Adrenal gland (tissue), 12 donors: ENCODE data around the gene SYT3. TPM values are rescaled to one million over a fixed set of nuclear protein-coding genes. Genes with fewer than 3 reads are reported as not detected.
A peak's percentile ranks its signal among the peaks of the same experiment; 100 is the strongest.

Source experiments
- DNase-seq, 7 donors: peaks; one replicate each; pipeline ENCODE4 v3.0.0-alpha.2; 2019 to 2020
- H3K27ac ChIP-seq, 5 donors: fragments of 200-600 bp; sonication (generic) in 4 of 5; 1 replicate in 3 of 5; 2 replicates in 2 of 5; pipeline versions ENCODE4 v1.5.1 to v1.8.0; 2016 to 2020; ENCODE audit warnings: mild to moderate bottlenecking in 1 of 5
- H3K27me3 ChIP-seq: fragments of 200-600 bp; 2 replicates; pipeline ENCODE4 v1.8.0; 2021
- H3K36me3 ChIP-seq, 2 donors: fragments of 200-600 bp; replicated peaks in 1 of 2; 1 replicate in 1 of 2; 2 replicates in 1 of 2; pipeline versions ENCODE4 v1.5.1 to v1.8.0; 2018 to 2022
- H3K4me1 ChIP-seq, 2 donors: fragments of 200-600 bp; replicated peaks in 1 of 2; 1 replicate in 1 of 2; 2 replicates in 1 of 2; pipeline versions ENCODE4 v1.5.1 to v1.8.0; 2018 to 2021
- H3K4me3 ChIP-seq, 4 donors: fragments of 200-600 bp; sonication (generic) in 3 of 4; one replicate each; pipeline ENCODE4 v1.5.1; 2016 to 2018
- H3K9me3 ChIP-seq, 3 donors: fragments of 200-600 bp; sonication (generic) in 1 of 3; replicated peaks in 1 of 3; 1 replicate in 2 of 3; 2 replicates in 1 of 3; pipeline versions ENCODE4 v1.5.1 to v1.8.0; 2016 to 2021
- CTCF ChIP-seq, 6 experiments: fragments of 450-650 bp in 4 of 6; fragments of 200-600 bp in 2 of 6; sonication (generic) in 1 of 6; IDR thresholded peaks; 1 replicate in 5 of 6; 2 replicates in 1 of 6; pipeline versions ENCODE4 v1.5.1 to v1.8.0; 2016 to 2021; ENCODE audit warnings: antibody characterized with exemption in 6 of 6, mild to moderate bottlenecking in 2 of 6, moderate library complexity in 1 of 6
- POLR2A ChIP-seq, 2 donors: fragments of 450-650 bp; IDR thresholded peaks; one replicate each; pipeline ENCODE4 v1.6.1; 2017; ENCODE audit warnings: antibody characterized with exemption in 2 of 2, mild to moderate bottlenecking in 2 of 2, moderate library complexity in 1 of 2
- WGBS, 4 donors: extraction: QIAGEN DNeasy Blood & Tissue Kit in 2 of 4; methylation state at CpG; one replicate each; pipeline versions ENCODE4 v1.1.5 to v1.1.7; 2013 to 2017; 5-methylcytosine and 5-hydroxymethylcytosine counted together
- intact Hi-C, 2 donors: fragments of 100-400 bp; cut with DNase I; formaldehyde crosslinking; loops; one replicate each; pipeline versions ENCODE4 v1.14.1 to v1.15.0; 2022 to 2023
- polyA plus RNA-seq, 3 donors: library from polyadenylated mRNA; stranded (reverse); fragments of 200-250 nt in 2 of 3; fragments of 350-450 nt in 1 of 3; fragmentation: Illumina TruSeq in 1 of 3; extraction: RNeasy Lipid Tissue Mini Kit (QIAGEN cat#74804) in 1 of 3; gene quantifications; one replicate each; pipeline ENCODE4 v1.2.3, GENCODE V29; 2013 to 2014
- total RNA-seq, 9 donors: library from RNA; depleted of rRNA in 4 of 9; stranded (reverse); fragments of >200 nt in 4 of 9; fragments of 120-200 nt in 1 of 9; fragmentation: NEBNext Ultra II Directional in 1 of 9; extraction: Animal tissue kit (Norgen Biotek cat#: 25700) in 1 of 9; gene quantifications; one replicate each; pipeline versions ENCODE4 v1.1.0 to v1.2.4, GENCODE V29; 2013 to 2023
- donor health status: healthy with polysubstance abuse.
- donor health status: Bipolar disorder and iron deficiency.
- donor health status: DM: yes; HTN: yes; CAD: no.
- donor health status: DM: no; HTN: no; CAD: no.
- donor health status: DM: no; HTN: no; CAD: no.
- donor health status: DM: yes; HTN: yes; CAD: no.

The SYT3 gene
- total and polyA plus RNA-seq, 12 donors: 0.26 to 3.4 (median 0.75) TPM; not detected in 1

- no peak for DNase-seq
- peaks cover 14% of the 10 kb centered on the region for H3K27me3 ChIP-seq
- no peak for TF ChIP-seq POLR2A (IDR thresholded peaks at IDR 0.05)
- TF ChIP-seq CTCF (IDR thresholded peaks at IDR 0.05): no peak
These were observed 33.4 kb upstream of the SYT3 start for GRCh38 chr19:50673118-50673517.

GRCh38 chr19:50670102-50670380 is 30.4 kb upstream of the SYT3 start:
- TF ChIP-seq POLR2A (IDR thresholded peaks at IDR 0.05): no peak
- no peak for TF ChIP-seq CTCF (IDR thresholded peaks at IDR 0.05)
- Histone ChIP-seq H3K36me3 (no peaks in the 10 kb centered on the region), H3K27me3 (peaks cover 35% of the 10 kb centered on the region), H3K27ac (no peak overlapping the region), H3K4me3 (no peak overlapping the region), H3K4me1 (no peaks in the 10 kb centered on the region), H3K9me3 (no peaks in the 10 kb centered on the region)
- no peak for DNase-seq
- intact Hi-C loops: no loop called here
- 48 to 63% (median 58%) methylated on average over 5 of the region's 5 CpGs for WGBS, 4 donors

More at GRCh38 chr19:50673118-50673517, 33.4 kb upstream of the SYT3 start:
- Histone ChIP-seq H3K36me3 (no peaks in the 10 kb centered on the region), H3K9me3 (no peaks in the 10 kb centered on the region), H3K27ac (no peak overlapping the region), H3K4me3 (no peak overlapping the region), H3K4me1 (no peaks in the 10 kb centered on the region)
- intact Hi-C loops: no loop called here
- WGBS, 4 donors: 49 to 59% (median 54%) methylated on average over 13 to 15 of the region's 15 CpGs

- no peak overlapping the region for H3K4me3 ChIP-seq
- H3K9me3 ChIP-seq: no peaks in the 10 kb centered on the region
- peaks cover 35% of the 10 kb centered on the region for H3K27me3 ChIP-seq
- H3K36me3 ChIP-seq: no peaks in the 10 kb centered on the region
- DNase-seq: peak in 5 of 7 donors; percentile 31 to 70 (median 48)
- intact Hi-C loops: loop anchor here in 1 of 2 donors (5.0 kb wide), 1 partner anchor 113 kb away; no protein-coding TSS in a partner anchor
- TF ChIP-seq CTCF (IDR thresholded peaks at IDR 0.05) (peak; percentile 52 to 83 (median 72)), POLR2A (IDR thresholded peaks at IDR 0.05) (no peak)
- H3K4me1 ChIP-seq: no peaks in the 10 kb centered on the region
- 51 to 55% (median 53%) methylated on average over 21 to 23 of the region's 23 CpGs for whole genome bisulfite sequencing, 4 donors
- no peak overlapping the region for H3K27ac ChIP-seq
These were observed 29.8 kb upstream of the SYT3 start for GRCh38 chr19:50669302-50670101.

GRCh38 chr19:50668879-50669278 is 29.2 kb upstream of the SYT3 start:
- Histone ChIP-seq H3K27me3 (peaks cover 35% of the 10 kb centered on the region), H3K4me1 (no peaks in the 10 kb centered on the region), H3K9me3 (no peaks in the 10 kb centered on the region), H3K4me3 (no peak overlapping the region), H3K36me3 (no peaks in the 10 kb centered on the region), H3K27ac (no peak overlapping the region)
- WGBS, 4 donors: 46 to 72% (median 50%) methylated on average over 6 to 20 of the region's 20 CpGs
- intact Hi-C loops: loop anchor here in 1 of 2 donors (5.0 kb wide), 1 partner anchor 113 kb away; no protein-coding TSS in a partner anchor
- TF ChIP-seq CTCF (IDR thresholded peaks at IDR 0.05) (no peak), POLR2A (IDR thresholded peaks at IDR 0.05) (no peak)
- no peak for DNase-seq
